Activated T-cell treated with anti-CD3 and anti-CD28 coated beads for 24 hours (primary cell): ENCODE data around the gene ALG3.

Experiments
- DNase-seq: peaks from one replicate; pipeline ENCODE4 v3.0.0-alpha.2; 2020; ENCODE audit warnings: low read depth

The ALG3 gene

DNA sequence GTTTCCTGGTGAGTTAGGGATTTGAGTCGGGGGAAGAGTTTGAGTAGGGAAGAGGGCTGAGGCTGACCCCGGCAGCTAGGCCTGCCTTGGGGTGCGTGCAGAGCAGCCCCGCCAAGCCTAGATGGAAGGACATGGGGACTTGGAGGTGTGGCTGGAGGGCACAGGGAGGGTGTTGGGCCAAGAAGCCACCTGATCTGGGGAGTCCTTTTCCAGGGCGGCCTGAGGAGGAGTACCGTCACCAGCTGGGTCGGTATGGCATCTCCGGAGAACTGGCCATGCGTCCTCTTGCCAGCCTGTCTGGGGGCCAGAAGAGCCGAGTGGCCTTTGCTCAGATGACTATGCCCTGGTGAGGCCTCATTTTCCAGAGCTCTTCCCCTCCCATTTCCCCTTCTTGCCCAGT lies 55.9 kb downstream of the ALG3 start:
- DNase-seq, result no peak
